Right lobe of liver (tissue), 6 donors: ENCODE results near the gene ALDH1A3. TPM values are rescaled to one million over a fixed set of nuclear protein-coding genes. Genes with fewer than 3 reads are reported as not detected.

Source experiments
- ATAC-seq, 4 donors: fragments of 200-7000 bp; cut with Tn5 transposase; one replicate each; pipeline ENCODE4 v1.9.1; 2020; ENCODE audit warnings: mild to moderate bottlenecking in 4 of 4, moderate library complexity in 4 of 4
- DNase-seq, 3 donors: peaks; one replicate each; pipeline ENCODE4 v3.0.0-alpha.2; 2020
- H3K27ac ChIP-seq, 3 donors: fragments of 200-600 bp; one replicate each; pipeline ENCODE4 v1.8.0; 2022
- H3K27me3 ChIP-seq, 2 donors: fragments of 200-600 bp; one replicate each; pipeline ENCODE4 v1.8.0; 2022
- H3K36me3 ChIP-seq, 4 donors: fragments of 200-600 bp; sonication (generic) in 1 of 4; one replicate each; pipeline versions ENCODE4 v1.5.1 to v1.8.0; 2017 to 2022; ENCODE audit warnings: control low read depth in 1 of 4
- H3K4me1 ChIP-seq, 4 donors: fragments of 200-600 bp; sonication (generic) in 1 of 4; one replicate each; pipeline versions ENCODE4 v1.5.1 to v1.8.0; 2017 to 2022; ENCODE audit warnings: control low read depth in 1 of 4
- H3K4me3 ChIP-seq, 3 donors: fragments of 200-600 bp; one replicate each; pipeline ENCODE4 v1.8.0; 2022
- H3K9me3 ChIP-seq, 4 donors: fragments of 200-600 bp; sonication (generic) in 1 of 4; one replicate each; pipeline versions ENCODE4 v1.5.1 to v1.8.0; 2017 to 2022; ENCODE audit warnings: control low read depth in 1 of 4
- CTCF ChIP-seq, 4 donors: fragments of 200-600 bp in 3 of 4; fragments of 450-650 bp in 1 of 4; IDR thresholded peaks; one replicate each; pipeline versions ENCODE4 v1.5.1 to v1.8.0; 2016 to 2022; ENCODE audit warnings: antibody characterized with exemption in 4 of 4, mild to moderate bottlenecking in 2 of 4
- POLR2A ChIP-seq: fragments of 450-650 bp; IDR thresholded peaks from one replicate; pipeline ENCODE4 v1.6.1; 2017; ENCODE audit warnings: antibody characterized with exemption, mild to moderate bottlenecking
- WGBS: methylation state at CpG from one replicate; pipeline ENCODE4 v1.1.6; 2018; ENCODE audit warnings: low coverage, low lambda C conversion rate; ENCODE audit not compliant: insufficient coverage; ENCODE audit errors: missing lambda C conversion rate; 5-methylcytosine and 5-hydroxymethylcytosine counted together
- intact Hi-C, 2 donors: fragments of 100-400 bp; cut with DNase I; formaldehyde crosslinking; loops; one replicate each; pipeline versions ENCODE4 v1.11.2 to v1.14.1; 2022
- total RNA-seq, 6 experiments: library from RNA; depleted of rRNA in 2 of 6; stranded (reverse); fragments of >200 nt in 2 of 6; fragmentation: NEBNext Ultra II Directional in 3 of 6; extraction: Animal tissue kit (Norgen Biotek cat#: 25700) in 3 of 6; gene quantifications; one replicate each; pipeline versions ENCODE4 v1.1.0 to v1.2.4, GENCODE V29; 2016 to 2023
- donor health status: DM: no; HTN: yes; CAD: no.
- donor health status: DM: no; HTN: no; CAD: no.
- donor health status: DM: no; HTN: no; CAD: no.
- donor health status: DM: no; HTN: yes; CAD: no.
- donor health status: DM: no; HTN: yes; CAD: no.

ALDH1A3 gene
- total RNA-seq, 6 experiments from 2014 or later, result 1.6 to 7.8 (median 4.2) TPM

GRCh38 chr15:100880897-100881242, 1.2 kb downstream of the ALDH1A3 start:
- Histone ChIP-seq H3K4me3 (no peak overlapping the region), H3K27ac (no peak overlapping the region), H3K9me3 (no peaks in the 10 kb centered on the region), H3K27me3 (peaks cover 0 to 25% of the 10 kb centered on the region in 2 donors), H3K4me1 (peaks cover 0 to 12% (median 0%) of the 10 kb centered on the region in 4 donors), H3K36me3 (no peaks in the 10 kb centered on the region)
- DNase-seq, result no peak
- TF ChIP-seq CTCF (IDR thresholded peaks at IDR 0.05), result no peak
- no peak for TF ChIP-seq POLR2A
- no peak for ATAC-seq
- 50% methylated on average over 8 of the region's 10 CpGs for whole genome bisulfite sequencing
- intact Hi-C loops, result no loop called here

- 85% methylated on average over 9 of the region's 14 CpGs for WGBS
- DNase-seq, result no peak
- no peak overlapping the region for H3K4me3 ChIP-seq
Observed at GRCh38 chr15:100881573-100882336, 2.1 kb downstream of the ALDH1A3 start.

DNA sequence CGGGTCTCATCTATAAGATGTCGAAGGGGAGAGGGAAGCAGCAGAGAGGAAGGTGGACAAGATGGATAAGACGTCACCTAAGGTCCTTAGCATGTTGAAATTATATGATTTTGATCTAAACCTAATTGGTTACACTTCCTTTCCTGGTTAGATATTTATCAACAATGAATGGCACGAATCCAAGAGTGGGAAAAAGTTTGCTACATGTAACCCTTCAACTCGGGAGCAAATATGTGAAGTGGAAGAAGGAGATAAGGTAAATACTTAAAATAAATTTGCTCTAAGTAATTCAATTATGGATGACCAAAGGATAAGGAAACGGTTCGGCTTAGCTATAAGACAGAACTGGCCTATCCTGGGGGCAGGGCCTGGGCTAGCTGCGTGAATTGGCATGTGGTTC, 5.5 kb downstream of the ALDH1A3 start:
- intact Hi-C loops, result no loop called here
- no peak for ATAC-seq
- WGBS, result 39% methylated on average over 8 of the region's 8 CpGs

More at GRCh38 chr15:100881573-100882336, 2.1 kb downstream of the ALDH1A3 start:
- peaks cover 0 to 12% (median 0%) of the 10 kb centered on the region in 4 donors for H3K4me1 ChIP-seq
- peaks cover 0 to 25% of the 10 kb centered on the region in 2 donors for H3K27me3 ChIP-seq
- intact Hi-C loops, result no loop called here
- ATAC-seq, result peak in 1 of 4 donors; percentile 22
- no peaks in the 10 kb centered on the region for H3K36me3 ChIP-seq
- H3K9me3 ChIP-seq, result no peaks in the 10 kb centered on the region
- TF ChIP-seq POLR2A, result no peak
- no peak for TF ChIP-seq CTCF (IDR thresholded peaks at IDR 0.05)
- H3K27ac ChIP-seq, result no peak overlapping the region

DNA sequence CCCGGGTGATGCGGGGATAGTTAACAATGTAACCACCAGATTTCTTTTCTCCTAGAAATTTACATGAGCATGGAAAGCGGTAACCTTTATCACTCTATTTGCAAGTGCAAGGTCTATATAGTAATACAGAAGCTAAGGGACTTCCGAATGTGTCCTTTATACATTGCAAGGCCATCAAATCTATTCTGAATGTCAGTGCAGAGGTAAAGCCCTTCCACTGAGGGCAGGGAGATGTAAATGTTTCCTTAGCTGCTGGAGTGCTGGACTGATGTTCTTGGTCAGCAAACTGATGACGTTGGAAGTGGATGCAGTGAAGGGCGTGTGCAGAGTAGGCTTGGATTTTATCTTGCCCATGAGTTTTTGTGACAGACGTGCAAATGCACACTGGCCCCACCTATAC, 6.2 kb downstream of the ALDH1A3 start:
- Histone ChIP-seq H3K36me3 (no peaks in the 10 kb centered on the region), H3K4me3 (no peak overlapping the region), H3K27ac (no peak overlapping the region), H3K27me3 (peaks cover 0 to 15% of the 10 kb centered on the region in 2 donors), H3K9me3 (no peaks in the 10 kb centered on the region), H3K4me1 (no peaks in the 10 kb centered on the region)
- WGBS, result 40% methylated on average over 6 of the region's 7 CpGs
- TF ChIP-seq POLR2A (no peak), CTCF (IDR thresholded peaks at IDR 0.05) (no peak)
- DNase-seq, result no peak
- intact Hi-C loops, result no loop called here
- no peak for ATAC-seq

More for the DNA sequence above, 5.5 kb downstream of the ALDH1A3 start:
- Histone ChIP-seq H3K36me3 (no peaks in the 10 kb centered on the region), H3K27ac (no peak overlapping the region), H3K9me3 (no peaks in the 10 kb centered on the region), H3K4me3 (no peak overlapping the region), H3K4me1 (peaks cover 0 to 1% (median 0%) of the 10 kb centered on the region in 4 donors), H3K27me3 (peaks cover 0 to 19% of the 10 kb centered on the region in 2 donors)
- no peak for DNase-seq
- TF ChIP-seq CTCF (IDR thresholded peaks at IDR 0.05) (no peak), POLR2A (no peak)
